GM10248 (cell line): ENCODE measurements around the gene PLPP3.
"Not testable (repeated sequence)": the region's sequence is repeated elsewhere in the genome, so short reads cannot be mapped to it uniquely, and the experiment has no call there.

Experiments used
- CTCF ChIA-PET: fragments of 300-600 bp; sonication (Branson Sonifier 250); formaldehyde crosslinking; extraction: SDS; loops from one replicate; lab custom pipeline; 2021; ENCODE audit warnings: antibody characterized with exemption; lab: Yijun Ruan, JAX
- POLR2A ChIA-PET: fragments of 350-650 bp; sonication (Branson Sonifier 250); formaldehyde crosslinking; extraction: SDS; loops from one replicate; lab custom pipeline; 2020; ENCODE audit warnings: antibody characterized with exemption; lab: Yijun Ruan, JAX
- DNase-seq: peaks from one replicate; pipeline ENCODE4 v3.0.0; 2012; ENCODE audit errors: extremely low spot score
- TF ChIP-seq, protein P1 (sequence below): IDR thresholded peaks from 2 replicates; pipeline ENCODE4 v1.5.1; 2012; ENCODE audit warnings: mild to moderate bottlenecking, low read depth; ENCODE audit errors: extremely low read depth, missing control alignments, control extremely low read depth

PLPP3 gene

GRCh38 chr1:56578963-56579875 lies at the start of gene PLPP3:
TSS of gene PLPP3 (minus strand) at chr1:56579563. CDS start at chr1:56579016, 547 bp downstream.
- DNase-seq, result peak; percentile 31
- ChIA-PET CTCF (interaction anchor here (2.1 kb wide), 1 partner anchor 15 kb away, joined by 5 read pairs; no protein-coding TSS in a partner anchor), POLR2A (no interaction called here)
- TF ChIP-seq, protein P1, sequence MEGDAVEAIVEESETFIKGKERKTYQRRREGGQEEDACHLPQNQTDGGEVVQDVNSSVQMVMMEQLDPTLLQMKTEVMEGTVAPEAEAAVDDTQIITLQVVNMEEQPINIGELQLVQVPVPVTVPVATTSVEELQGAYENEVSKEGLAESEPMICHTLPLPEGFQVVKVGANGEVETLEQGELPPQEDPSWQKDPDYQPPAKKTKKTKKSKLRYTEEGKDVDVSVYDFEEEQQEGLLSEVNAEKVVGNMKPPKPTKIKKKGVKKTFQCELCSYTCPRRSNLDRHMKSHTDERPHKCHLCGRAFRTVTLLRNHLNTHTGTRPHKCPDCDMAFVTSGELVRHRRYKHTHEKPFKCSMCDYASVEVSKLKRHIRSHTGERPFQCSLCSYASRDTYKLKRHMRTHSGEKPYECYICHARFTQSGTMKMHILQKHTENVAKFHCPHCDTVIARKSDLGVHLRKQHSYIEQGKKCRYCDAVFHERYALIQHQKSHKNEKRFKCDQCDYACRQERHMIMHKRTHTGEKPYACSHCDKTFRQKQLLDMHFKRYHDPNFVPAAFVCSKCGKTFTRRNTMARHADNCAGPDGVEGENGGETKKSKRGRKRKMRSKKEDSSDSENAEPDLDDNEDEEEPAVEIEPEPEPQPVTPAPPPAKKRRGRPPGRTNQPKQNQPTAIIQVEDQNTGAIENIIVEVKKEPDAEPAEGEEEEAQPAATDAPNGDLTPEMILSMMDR, result peak; percentile 8

DNA sequence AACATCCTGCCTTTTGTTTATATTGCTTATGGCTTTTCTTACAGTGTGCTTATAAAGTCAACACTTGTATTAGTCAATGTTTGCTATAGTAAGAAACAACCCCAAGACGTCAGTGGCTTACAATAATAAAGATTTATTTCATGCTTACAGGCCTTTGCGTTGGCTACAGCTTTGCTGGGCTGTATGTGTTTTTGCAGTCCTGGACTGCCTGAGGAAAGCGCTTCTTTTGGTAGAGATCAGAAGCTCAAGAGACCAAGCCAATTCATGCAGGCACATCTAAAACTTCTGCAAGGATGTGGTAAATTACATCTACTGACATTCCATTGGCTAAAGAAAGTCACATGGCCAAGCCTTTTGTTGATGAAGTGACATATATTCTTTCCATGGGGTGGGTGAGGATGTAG lies 48.3 kb upstream of the PLPP3 start:
- no peak for DNase-seq
- CTCF ChIA-PET, result no interaction called here
- TF ChIP-seq, protein P1, result no peak
- POLR2A ChIA-PET, result no interaction called here

DNA sequence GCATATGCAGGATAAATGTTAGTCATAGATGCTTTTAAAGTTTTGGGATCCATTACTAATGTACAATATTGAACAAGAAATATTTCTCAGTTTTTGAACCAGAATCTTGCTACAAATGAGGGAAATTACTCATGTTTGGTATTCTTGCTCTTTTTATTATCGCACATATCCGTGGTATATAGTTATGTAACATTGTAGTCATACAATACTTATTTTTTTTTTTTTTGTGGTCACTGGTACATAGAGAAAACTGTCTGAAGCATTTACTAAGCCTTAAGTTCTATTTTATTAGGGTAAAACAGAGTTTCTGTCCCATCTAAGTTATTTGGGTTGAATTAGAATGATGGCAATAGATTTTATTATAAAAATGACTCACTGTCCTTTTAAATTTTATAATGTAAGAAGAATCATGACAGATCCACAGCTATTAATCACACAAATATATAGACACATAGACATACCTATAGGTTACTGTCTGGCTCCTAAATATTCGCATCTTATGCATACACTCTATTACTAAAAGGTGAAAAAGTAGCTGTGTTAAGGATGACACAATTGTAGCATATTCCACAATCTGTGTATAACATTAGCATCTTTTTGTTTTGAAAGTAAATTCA lies 47.8 kb upstream of the PLPP3 start:
- DNase-seq, result no peak
- ChIA-PET CTCF (no interaction called here), POLR2A (no interaction called here)
- TF ChIP-seq, protein P1, result no peak

DNA sequence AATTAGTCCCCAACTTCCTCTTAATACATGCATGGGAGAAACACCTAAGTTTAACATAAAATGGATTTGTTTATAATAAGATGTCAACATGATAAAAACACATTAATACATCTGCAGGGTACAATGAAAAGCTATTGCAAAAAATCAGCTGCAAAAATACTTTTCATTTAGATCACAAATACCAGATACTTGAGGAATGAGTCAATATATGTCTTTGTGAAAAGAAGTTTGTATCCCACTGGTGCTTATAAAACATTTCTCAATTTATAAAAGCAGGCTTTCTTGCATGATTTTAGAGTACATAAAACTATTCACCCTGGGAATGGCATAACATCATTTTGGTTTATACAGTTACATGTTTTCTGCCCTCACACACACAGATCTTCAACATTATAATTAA lies 47.2 kb upstream of the PLPP3 start:
- CTCF ChIA-PET, result no interaction called here
- POLR2A ChIA-PET, result no interaction called here
- TF ChIP-seq, protein P1, result no peak
- DNase-seq, result no peak

- DNase-seq, result no peak
- TF ChIP-seq, protein P1, result no peak
- ChIA-PET CTCF (no interaction called here), POLR2A (no interaction called here)
These were observed 46.6 kb upstream of the PLPP3 start for GRCh38 chr1:56625819-56626440.

- TF ChIP-seq, protein P1, result no peak
- CTCF ChIA-PET, result no interaction called here
- DNase-seq, result no peak
- POLR2A ChIA-PET, result no interaction called here
These were observed 37.8 kb upstream of the PLPP3 start for GRCh38 chr1:56617141-56617540.

GRCh38 chr1:56610770-56611169 lies 31.4 kb upstream of the PLPP3 start:
- POLR2A ChIA-PET, DNase-seq, CTCF ChIA-PET: not testable (repeated sequence)

- DNase-seq, CTCF ChIA-PET, POLR2A ChIA-PET: not testable (repeated sequence)
These were observed 30.7 kb upstream of the PLPP3 start for GRCh38 chr1:56610097-56610496.

DNA sequence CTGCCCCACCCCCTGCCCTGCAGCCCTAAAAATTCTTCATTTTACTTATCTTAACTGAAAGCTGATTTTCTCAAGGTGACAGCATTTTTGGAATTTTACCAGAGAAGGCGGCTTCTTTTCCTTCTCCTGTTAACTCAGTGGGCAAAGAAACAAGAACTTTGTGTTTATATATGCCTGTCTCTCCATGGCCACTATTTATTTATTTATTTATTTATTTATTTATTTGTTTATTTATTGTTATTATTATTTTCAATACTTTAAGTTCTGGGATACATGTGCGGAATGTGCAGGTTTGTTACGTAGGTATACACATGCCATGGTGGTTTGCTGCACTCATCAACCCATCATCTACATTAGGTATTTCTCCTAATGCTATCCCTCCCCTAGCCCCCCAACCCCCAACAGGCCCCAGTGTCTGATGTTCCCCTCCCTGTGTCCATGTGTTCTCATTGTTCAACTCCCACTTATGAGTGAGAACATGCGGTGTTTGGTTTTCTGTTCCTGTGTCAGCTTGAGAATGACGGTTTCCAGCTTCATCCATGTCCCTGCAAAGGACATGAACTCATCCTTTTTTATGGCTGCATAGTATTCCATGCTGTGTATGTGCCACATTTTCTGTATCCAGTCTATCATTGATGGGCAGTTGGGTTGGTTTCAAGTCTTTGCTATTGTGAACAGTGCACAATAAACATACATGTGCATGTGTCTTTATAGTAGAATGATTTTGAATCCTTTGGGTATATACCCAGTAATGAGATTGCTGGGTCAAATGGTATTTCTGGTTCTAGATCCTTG lies 16.2 kb upstream of the PLPP3 start:
- CTCF ChIA-PET, DNase-seq, POLR2A ChIA-PET: not testable (repeated sequence)
